Gastrocnemius medialis (tissue), 4 donors: Measurements from ENCODE around the gene ENTR1. TPM values are rescaled to one million over a fixed set of nuclear protein-coding genes. Genes with fewer than 3 reads are reported as not detected.

Experiments
- ATAC-seq, 2 donors: fragments of 150-250 bp; one replicate each; pipeline ENCODE4 v1.9.1; 2016
- DNase-seq, 2 donors: peaks; one replicate each; pipeline ENCODE4 v3.0.0-alpha.2; 2019
- H3K27ac ChIP-seq, 4 donors: fragments of 200-600 bp; sonication (generic); 1 replicate in 1 of 4; 2 replicates in 3 of 4; pipeline ENCODE4 v1.5.1; 2016 to 2018; ENCODE audit warnings: mild to moderate bottlenecking in 2 of 4, moderate library complexity in 1 of 4
- H3K27me3 ChIP-seq, 3 donors: fragments of 200-600 bp; sonication (generic) in 2 of 3; 1 replicate in 1 of 3; 2 replicates in 2 of 3; pipeline versions ENCODE4 v1.5.1 to v1.6.0; 2016 to 2019; ENCODE audit warnings: mild to moderate bottlenecking in 1 of 3, moderate library complexity in 1 of 3
- H3K36me3 ChIP-seq, 2 donors: fragments of 200-600 bp; sonication (generic) in 1 of 2; one replicate each; pipeline ENCODE4 v1.5.1; 2017 to 2018
- H3K4me1 ChIP-seq, 2 donors: fragments of 200-600 bp; sonication (generic) in 1 of 2; one replicate each; pipeline ENCODE4 v1.5.1; 2016 to 2017; ENCODE audit warnings: mild to moderate bottlenecking in 2 of 2
- H3K4me3 ChIP-seq, 4 donors: fragments of 200-600 bp; sonication (generic) in 3 of 4; 1 replicate in 1 of 4; 2 replicates in 3 of 4; pipeline ENCODE4 v1.5.1; 2016 to 2019; ENCODE audit warnings: mild to moderate bottlenecking in 2 of 4
- H3K9me3 ChIP-seq, 3 donors: fragments of 200-600 bp; sonication (generic) in 2 of 3; 1 replicate in 1 of 3; 2 replicates in 2 of 3; pipeline ENCODE4 v1.5.1; 2016 to 2019
- POLR2A ChIP-seq, 2 donors: fragments of 450-650 bp; IDR thresholded peaks; one replicate each; pipeline ENCODE4 v1.6.1; 2017; ENCODE audit warnings: antibody characterized with exemption in 2 of 2, mild to moderate bottlenecking in 2 of 2, moderate library complexity in 2 of 2
- in situ Hi-C, 4 donors: fragments of 200-750 bp; cut with MboI; loops; one replicate each; pipeline versions ENCODE4 v1.15.0 to v1.8.0; 2017; ENCODE audit warnings: low sequenced_read_pairs in 4 of 4
- intact Hi-C: fragments of 100-400 bp; cut with DNase I; formaldehyde crosslinking; loops from one replicate; pipeline ENCODE4 v1.15.1; 2023; ENCODE audit warnings: low total_unique reads
- total RNA-seq, 4 donors: library from RNA; depleted of rRNA; stranded (reverse); fragments of >200 nt; gene quantifications; one replicate each; pipeline versions ENCODE4 v1.1.0 to v1.2.3, GENCODE V29; 2016
- TF ChIP-seq, protein P1 (sequence below), 5 experiments: fragments of 450-650 bp in 3 of 5; fragments of 200-600 bp in 2 of 5; sonication (generic) in 2 of 5; IDR thresholded peaks in 4 of 5; conservative IDR thresholded peaks in 1 of 5; 1 replicate in 4 of 5; 2 replicates in 1 of 5; pipeline ENCODE4 v1.5.1; 2016 to 2019; ENCODE audit warnings: antibody characterized with exemption in 5 of 5, mild to moderate bottlenecking in 3 of 5, moderate library complexity in 3 of 5

ENTR1 gene, protein sequence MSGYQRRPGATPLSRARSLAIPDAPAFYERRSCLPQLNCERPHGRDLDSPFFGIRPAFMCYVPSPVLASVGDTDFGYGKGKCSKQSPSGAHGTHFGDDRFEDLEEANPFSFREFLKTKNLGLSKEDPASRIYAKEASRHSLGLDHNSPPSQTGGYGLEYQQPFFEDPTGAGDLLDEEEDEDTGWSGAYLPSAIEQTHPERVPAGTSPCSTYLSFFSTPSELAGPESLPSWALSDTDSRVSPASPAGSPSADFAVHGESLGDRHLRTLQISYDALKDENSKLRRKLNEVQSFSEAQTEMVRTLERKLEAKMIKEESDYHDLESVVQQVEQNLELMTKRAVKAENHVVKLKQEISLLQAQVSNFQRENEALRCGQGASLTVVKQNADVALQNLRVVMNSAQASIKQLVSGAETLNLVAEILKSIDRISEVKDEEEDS
- 10 to 100 TPM; 23.2 to 43.5 (median 36.5) TPM for total RNA-seq

DNA sequence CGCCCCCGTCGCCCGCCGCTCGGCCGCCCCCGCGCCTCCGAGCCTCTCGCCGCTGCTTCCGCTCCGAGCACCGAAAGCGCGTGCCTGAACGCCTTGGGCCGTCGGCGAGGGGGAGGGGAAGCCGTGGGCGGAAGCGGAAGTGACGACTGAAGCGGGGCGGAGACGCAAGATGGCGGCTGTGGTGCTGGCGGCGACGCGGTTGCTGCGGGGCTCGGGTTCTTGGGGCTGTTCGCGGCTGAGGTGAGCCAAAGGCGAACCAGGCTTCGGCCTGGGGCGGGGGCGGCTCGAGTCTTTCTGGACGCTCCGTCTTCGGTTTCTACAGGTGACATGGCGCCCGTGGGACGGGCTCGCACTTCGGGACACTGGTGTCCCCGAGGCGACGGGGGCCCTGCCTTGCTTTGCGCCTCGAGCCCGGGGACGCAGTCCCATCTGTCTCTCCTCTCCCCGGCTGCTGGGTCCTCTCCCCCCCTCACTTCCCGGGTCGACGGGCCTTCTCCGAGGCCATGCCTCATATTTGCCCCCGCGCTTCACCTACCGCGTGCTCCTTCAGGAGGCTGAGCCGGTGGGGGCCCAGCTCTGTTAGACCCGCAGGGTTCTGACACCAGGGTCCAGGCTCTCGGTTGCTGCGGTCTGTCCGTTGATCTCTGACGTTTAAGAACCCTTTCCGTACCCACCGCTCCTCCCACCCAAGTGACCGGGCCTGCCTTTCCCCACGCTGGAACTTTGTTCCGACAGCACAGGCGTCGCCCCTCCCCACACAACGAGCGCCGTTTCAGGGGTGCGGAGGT, at the start of gene ENTR1, which contains the start of gene PMPCA:
ENTR1 (minus strand) TSS at position 115 of the 788 bp plus-strand sequence. CDS start 217 bp downstream, outside the sequence.
PMPCA (plus strand) TSS at position 159 of the 788 bp plus-strand sequence; CDS start at position 170, 11 bp downstream.
- H3K36me3 ChIP-seq = peaks cover 0 to 59% of the 10 kb centered on the region in 2 donors
- intact Hi-C loops = loop anchor here (1.0 to 2.0 kb wide), 3 partner anchors 10 to 73 kb away; partner anchors contain the start of genes INPP5E, SEC16A and SNAPC4
- TF ChIP-seq, protein P1, sequence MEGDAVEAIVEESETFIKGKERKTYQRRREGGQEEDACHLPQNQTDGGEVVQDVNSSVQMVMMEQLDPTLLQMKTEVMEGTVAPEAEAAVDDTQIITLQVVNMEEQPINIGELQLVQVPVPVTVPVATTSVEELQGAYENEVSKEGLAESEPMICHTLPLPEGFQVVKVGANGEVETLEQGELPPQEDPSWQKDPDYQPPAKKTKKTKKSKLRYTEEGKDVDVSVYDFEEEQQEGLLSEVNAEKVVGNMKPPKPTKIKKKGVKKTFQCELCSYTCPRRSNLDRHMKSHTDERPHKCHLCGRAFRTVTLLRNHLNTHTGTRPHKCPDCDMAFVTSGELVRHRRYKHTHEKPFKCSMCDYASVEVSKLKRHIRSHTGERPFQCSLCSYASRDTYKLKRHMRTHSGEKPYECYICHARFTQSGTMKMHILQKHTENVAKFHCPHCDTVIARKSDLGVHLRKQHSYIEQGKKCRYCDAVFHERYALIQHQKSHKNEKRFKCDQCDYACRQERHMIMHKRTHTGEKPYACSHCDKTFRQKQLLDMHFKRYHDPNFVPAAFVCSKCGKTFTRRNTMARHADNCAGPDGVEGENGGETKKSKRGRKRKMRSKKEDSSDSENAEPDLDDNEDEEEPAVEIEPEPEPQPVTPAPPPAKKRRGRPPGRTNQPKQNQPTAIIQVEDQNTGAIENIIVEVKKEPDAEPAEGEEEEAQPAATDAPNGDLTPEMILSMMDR (IDR thresholded peaks at IDR 0.05 in 4 of 5, conservative IDR thresholded peaks at IDR 0.05 in 1 of 5) = no peak
- peak; percentile 83 to 94 for TF ChIP-seq POLR2A (IDR thresholded peaks at IDR 0.05)

DNA sequence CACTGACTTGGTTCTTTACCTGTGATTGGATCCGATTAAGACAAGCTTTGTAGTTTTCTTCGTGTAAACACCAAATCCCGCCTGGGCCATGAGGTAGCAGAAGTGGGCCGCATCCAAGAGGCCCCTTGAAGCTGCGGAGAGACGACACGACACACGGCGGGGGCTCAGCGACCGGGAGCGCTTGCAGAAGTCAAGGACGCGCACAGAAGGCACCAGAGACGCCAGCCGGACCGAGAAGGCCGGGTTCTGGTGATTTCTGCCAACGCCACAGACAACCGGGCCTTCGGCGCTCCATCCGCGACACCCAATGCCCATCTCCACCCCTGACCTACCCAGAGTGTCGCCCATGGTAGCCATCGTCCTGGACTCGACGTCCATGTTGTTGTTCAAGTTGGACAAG, 49.0 kb upstream of the ENTR1 start:
- in situ Hi-C loops = no loop called here
- no peaks in the 10 kb centered on the region for H3K9me3 ChIP-seq
- no peak overlapping the region for H3K27ac ChIP-seq
- H3K4me3 ChIP-seq = no peak overlapping the region
- no peaks in the 10 kb centered on the region for H3K27me3 ChIP-seq
- DNase-seq (no peak), ATAC-seq (no peak)
- TF ChIP-seq POLR2A (IDR thresholded peaks at IDR 0.05) = no peak
- TF ChIP-seq, protein P1 (IDR thresholded peaks at IDR 0.05 in 4 of 5, conservative IDR thresholded peaks at IDR 0.05 in 1 of 5) = no peak
- H3K4me1 ChIP-seq = no peaks in the 10 kb centered on the region
- peaks cover 6 to 100% of the 10 kb centered on the region in 2 donors for H3K36me3 ChIP-seq
- intact Hi-C loops = no loop called here

More for the DNA sequence above, at the start of gene ENTR1, which contains the start of gene PMPCA:
- ATAC-seq (peak; percentile 94 to 96), DNase-seq (peak; percentile 87)
- no peaks in the 10 kb centered on the region for H3K9me3 ChIP-seq
- peaks cover 16 to 25% of the 10 kb centered on the region in 2 donors for H3K4me1 ChIP-seq
- in situ Hi-C loops = no loop called here
- peak within 1 kb of the TSS; percentile 81 to 93 (median 90) for H3K27ac ChIP-seq
- no peaks in the 10 kb centered on the region for H3K27me3 ChIP-seq
- H3K4me3 ChIP-seq = peak within 1 kb of the TSS; percentile 76 to 97 (median 82)

DNA sequence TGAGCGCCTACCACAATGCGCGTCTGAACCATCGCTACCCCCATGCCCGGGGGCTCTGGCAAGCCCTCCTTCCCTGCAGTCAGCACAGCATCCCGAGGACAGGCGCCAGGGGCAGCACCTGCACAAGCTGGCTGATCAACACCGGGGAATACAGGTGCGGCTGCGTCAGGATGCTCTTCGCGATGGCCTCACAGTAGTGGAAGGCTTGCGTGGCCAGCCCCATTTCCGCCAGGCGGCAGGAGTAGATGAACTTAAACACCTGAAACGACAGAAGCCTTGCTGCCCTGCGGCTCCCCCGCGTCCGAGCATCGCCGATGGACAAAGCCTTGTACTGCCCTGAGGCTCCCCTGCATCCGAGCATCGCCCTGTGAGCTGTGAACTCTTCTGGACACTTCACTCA, 46.9 kb upstream of the ENTR1 start:
- in situ Hi-C loops = no loop called here
- no peaks in the 10 kb centered on the region for H3K9me3 ChIP-seq
- TF ChIP-seq POLR2A (IDR thresholded peaks at IDR 0.05) = no peak
- TF ChIP-seq, protein P1 (IDR thresholded peaks at IDR 0.05 in 4 of 5, conservative IDR thresholded peaks at IDR 0.05 in 1 of 5) = no peak
- intact Hi-C loops = no loop called here
- no peak overlapping the region for H3K4me3 ChIP-seq
- no peak overlapping the region for H3K27ac ChIP-seq
- H3K27me3 ChIP-seq = no peaks in the 10 kb centered on the region
- DNase-seq = no peak
- H3K4me1 ChIP-seq = no peaks in the 10 kb centered on the region
- ATAC-seq = no peak
- H3K36me3 ChIP-seq = peaks cover 2 to 88% of the 10 kb centered on the region in 2 donors

DNA sequence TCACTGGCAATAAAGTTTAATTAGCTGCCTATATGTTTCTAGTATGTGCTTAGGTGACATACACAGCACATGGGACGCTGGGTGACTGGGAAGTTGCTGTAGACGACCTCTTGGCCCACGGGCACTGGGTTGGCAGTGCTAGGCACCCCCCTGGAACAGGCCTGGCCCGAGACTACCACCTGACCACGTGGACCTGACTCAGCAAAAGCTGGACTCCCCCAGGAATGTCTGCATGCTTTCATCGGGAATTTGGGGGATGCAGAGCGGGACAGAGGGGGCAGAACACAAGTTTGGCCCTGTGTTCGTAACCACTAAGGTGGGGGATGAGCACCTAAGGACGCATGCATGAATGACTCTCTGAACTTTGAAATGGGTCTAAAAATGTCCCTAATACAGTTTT, 45.8 kb upstream of the ENTR1 start:
- no peak for ATAC-seq
- H3K4me1 ChIP-seq = no peaks in the 10 kb centered on the region
- H3K27me3 ChIP-seq = no peaks in the 10 kb centered on the region
- H3K36me3 ChIP-seq = peaks cover 2 to 86% of the 10 kb centered on the region in 2 donors
- TF ChIP-seq, protein P1 (IDR thresholded peaks at IDR 0.05 in 4 of 5, conservative IDR thresholded peaks at IDR 0.05 in 1 of 5) = no peak
- no peak for TF ChIP-seq POLR2A (IDR thresholded peaks at IDR 0.05)
- DNase-seq = no peak
- in situ Hi-C loops = no loop called here
- intact Hi-C loops = no loop called here
- no peak overlapping the region for H3K27ac ChIP-seq
- no peak overlapping the region for H3K4me3 ChIP-seq
- no peaks in the 10 kb centered on the region for H3K9me3 ChIP-seq
